22Rv1 (cell line): ENCODE measurements around the gene GAGE12D.
"Not testable (repeated sequence)": the region's sequence is repeated elsewhere in the genome, so short reads cannot be mapped to it uniquely, and the experiment has no call there.

Experiments
- H3K27ac ChIP-seq: fragments of 450-650 bp; 2 replicates; pipeline ENCODE4 v1.5.1; 2017

Gene GAGE12D

GRCh38 chrX:49541433-49541832 is at the start of gene GAGE12D:
Gene GAGE12D, plus strand, starts transcription at chrX:49541733. Its CDS starts 1,155 bp downstream, at chrX:49542888.
- H3K27ac ChIP-seq = not testable (repeated sequence)

GRCh38 chrX:49531877-49532276 is 9.7 kb upstream of the GAGE12D start, which contains the start of gene GAGE12C:
Gene GAGE12C, plus strand, starts transcription at chrX:49532177. Its CDS starts 1,155 bp downstream, at chrX:49533332.
- H3K27ac ChIP-seq = not testable (repeated sequence)

GRCh38 chrX:49550989-49551388 is 9.5 kb downstream of the GAGE12D start, which contains the start of gene GAGE12E:
Gene GAGE12E, plus strand, starts transcription at chrX:49551289. Its CDS starts 1,155 bp downstream, at chrX:49552444.
- not testable (repeated sequence) for H3K27ac ChIP-seq

- not testable (repeated sequence) for H3K27ac ChIP-seq
Measured at GRCh38 chrX:49560542-49560941, 19.0 kb downstream of the GAGE12D start, which contains the start of gene GAGE12F. Gene GAGE12F, plus strand, starts transcription at chrX:49560842. Its CDS starts 1,155 bp downstream, at chrX:49561997.

GRCh38 chrX:49568728-49569127 is 27.2 kb downstream of the GAGE12D start:
- H3K27ac ChIP-seq = not testable (repeated sequence)

- not testable (repeated sequence) for H3K27ac ChIP-seq
Measured at GRCh38 chrX:49569152-49569551, 27.6 kb downstream of the GAGE12D start.

GRCh38 chrX:49570100-49570499 is 28.6 kb downstream of the GAGE12D start, which contains the start of gene GAGE12G:
Gene GAGE12G, plus strand, starts transcription at chrX:49570400. Its CDS starts 1,155 bp downstream, at chrX:49571555.
- H3K27ac ChIP-seq = not testable (repeated sequence)

- not testable (repeated sequence) for H3K27ac ChIP-seq
Measured at GRCh38 chrX:49579649-49580048, 38.1 kb downstream of the GAGE12D start, which contains the start of gene GAGE12H. Gene GAGE12H, plus strand, starts transcription at chrX:49579949. Its CDS starts 1,155 bp downstream, at chrX:49581104.

- not testable (repeated sequence) for H3K27ac ChIP-seq
Measured at GRCh38 chrX:49589196-49589595, 47.7 kb downstream of the GAGE12D start, which contains the start of gene GAGE2A. Gene GAGE2A, plus strand, starts transcription at chrX:49589496. Its CDS starts 1,155 bp downstream, at chrX:49590651.

GRCh38 chrX:49589769-49590478 is 48.4 kb downstream of the GAGE12D start:
- H3K27ac ChIP-seq = not testable (repeated sequence)

GRCh38 chrX:49590488-49590887 is 49.0 kb downstream of the GAGE12D start:
- not testable (repeated sequence) for H3K27ac ChIP-seq
